SK-N-SH treated with all-trans-retinoic acid at 6 μM for 48 hours (cell line): ENCODE data around the gene RRP36.

Experiments
- ARNTL ChIP-seq: fragments of 450-650 bp; formaldehyde crosslinking; IDR thresholded peaks from 2 replicates; pipeline ENCODE4 v1.5.0; 2020; ENCODE audit warnings: low read depth, mild to moderate bottlenecking, moderate library complexity, borderline replicate concordance
- ESRRG ChIP-seq: fragments of 250-450 bp; sonication (Bioruptor Pico); IDR thresholded peaks from 2 replicates; pipeline ENCODE4 v1.6.1; 2021; ENCODE audit warnings: mild to moderate bottlenecking
- OSR1 ChIP-seq: fragments of 250-450 bp; sonication (Bioruptor Pico); IDR thresholded peaks from 2 replicates; pipeline ENCODE4 v1.8.0; 2022; ENCODE audit warnings: moderate library complexity, mild to moderate bottlenecking, inconsistent platforms
- PPARA ChIP-seq: fragments of 250-450 bp; sonication (Bioruptor Pico); IDR thresholded peaks from 2 replicates; pipeline ENCODE4 v1.5.0; 2020; ENCODE audit warnings: mild to moderate bottlenecking, borderline replicate concordance
- RARB ChIP-seq: fragments of 250-450 bp; sonication (Bioruptor Pico); IDR thresholded peaks from 2 replicates; pipeline ENCODE4 v1.8.0; 2021; ENCODE audit warnings: mild to moderate bottlenecking, moderate library complexity
- SNAI2 ChIP-seq: fragments of 250-450 bp; sonication (Bioruptor Pico); IDR thresholded peaks from 2 replicates; pipeline ENCODE4 v1.5.0; 2020; ENCODE audit warnings: mild to moderate bottlenecking, moderate library complexity
- TCF4 ChIP-seq: fragments of 250-450 bp; sonication (Bioruptor Pico); IDR thresholded peaks from 2 replicates; pipeline ENCODE4 v1.8.0; 2021; ENCODE audit warnings: mild to moderate bottlenecking, moderate library complexity, borderline replicate concordance
- ZC3H10 ChIP-seq: fragments of 250-450 bp; sonication (Bioruptor Pico); IDR thresholded peaks from 2 replicates; pipeline ENCODE4 v1.5.1; 2021; ENCODE audit warnings: mild to moderate bottlenecking, moderate library complexity
- ZFP3 ChIP-seq: fragments of 250-450 bp; sonication (Bioruptor Pico); IDR thresholded peaks from 2 replicates; pipeline ENCODE4 v1.5.0; 2020; ENCODE audit warnings: mild to moderate bottlenecking, moderate library complexity
- ZFP30 ChIP-seq: fragments of 450-650 bp; formaldehyde crosslinking; IDR thresholded peaks from 2 replicates; pipeline ENCODE4 v1.5.0; 2022; ENCODE audit warnings: mild to moderate bottlenecking, moderate library complexity
- ZNF8 ChIP-seq: fragments of 450-650 bp; formaldehyde crosslinking; IDR thresholded peaks from 2 replicates; pipeline ENCODE4 v1.5.0; 2020; ENCODE audit warnings: mild to moderate bottlenecking, moderate library complexity
- TF ChIP-seq, protein P1 (sequence below): fragments of 250-450 bp; sonication (Bioruptor Pico); IDR thresholded peaks from 2 replicates; pipeline ENCODE4 v1.5.1; 2021; ENCODE audit warnings: mild to moderate bottlenecking, moderate library complexity
- TF ChIP-seq, protein P2 (sequence below): fragments of 250-450 bp; sonication (Bioruptor Pico); IDR thresholded peaks from 2 replicates; pipeline ENCODE4 v1.5.1; 2020; ENCODE audit warnings: low read depth, mild to moderate bottlenecking, moderate library complexity
- TF ChIP-seq, protein P3 (sequence below): fragments of 250-450 bp; sonication (Bioruptor Pico); IDR thresholded peaks from 2 replicates; pipeline ENCODE4 v1.5.0; 2020; ENCODE audit warnings: mild to moderate bottlenecking, moderate library complexity

DNA sequence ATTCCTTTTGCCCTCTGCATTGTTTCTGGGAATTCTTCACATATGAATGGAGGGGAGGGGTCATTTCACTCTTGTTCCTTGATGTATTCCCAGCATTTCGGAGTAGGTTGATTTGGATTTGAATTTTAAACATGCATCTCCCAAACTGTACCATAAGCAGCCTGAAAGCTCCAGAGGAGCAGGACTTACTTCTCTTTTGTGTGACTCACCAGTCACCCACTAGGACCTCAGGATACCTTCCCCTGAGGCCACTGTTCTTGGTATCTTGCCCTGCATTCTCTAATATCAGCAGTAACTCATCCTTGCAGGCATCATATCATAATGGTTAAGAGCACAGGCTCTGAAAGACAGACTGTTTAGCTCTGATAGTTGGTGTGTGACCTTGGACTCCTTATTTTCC, 37.1 kb downstream of the RRP36 start:
- TF ChIP-seq, protein P1, sequence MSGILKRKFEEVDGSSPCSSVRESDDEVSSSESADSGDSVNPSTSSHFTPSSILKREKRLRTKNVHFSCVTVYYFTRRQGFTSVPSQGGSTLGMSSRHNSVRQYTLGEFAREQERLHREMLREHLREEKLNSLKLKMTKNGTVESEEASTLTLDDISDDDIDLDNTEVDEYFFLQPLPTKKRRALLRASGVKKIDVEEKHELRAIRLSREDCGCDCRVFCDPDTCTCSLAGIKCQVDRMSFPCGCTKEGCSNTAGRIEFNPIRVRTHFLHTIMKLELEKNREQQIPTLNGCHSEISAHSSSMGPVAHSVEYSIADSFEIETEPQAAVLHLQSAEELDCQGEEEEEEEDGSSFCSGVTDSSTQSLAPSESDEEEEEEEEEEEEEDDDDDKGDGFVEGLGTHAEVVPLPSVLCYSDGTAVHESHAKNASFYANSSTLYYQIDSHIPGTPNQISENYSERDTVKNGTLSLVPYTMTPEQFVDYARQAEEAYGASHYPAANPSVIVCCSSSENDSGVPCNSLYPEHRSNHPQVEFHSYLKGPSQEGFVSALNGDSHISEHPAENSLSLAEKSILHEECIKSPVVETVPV (CRISPR knock-in tag), result no peak
- TF ChIP-seq ARNTL (CRISPR knock-in tag), result no peak
- no peak for TF ChIP-seq ZNF8 (CRISPR knock-in tag)
- no peak for TF ChIP-seq ZC3H10
- no peak for TF ChIP-seq SNAI2 (CRISPR knock-in tag)
- TF ChIP-seq ZFP30 (CRISPR knock-in tag), result no peak
- no peak for TF ChIP-seq PPARA (CRISPR knock-in tag)
- no peak for TF ChIP-seq TCF4 (CRISPR knock-in tag)
- no peak for TF ChIP-seq ZFP3 (CRISPR knock-in tag)
- TF ChIP-seq, protein P2, sequence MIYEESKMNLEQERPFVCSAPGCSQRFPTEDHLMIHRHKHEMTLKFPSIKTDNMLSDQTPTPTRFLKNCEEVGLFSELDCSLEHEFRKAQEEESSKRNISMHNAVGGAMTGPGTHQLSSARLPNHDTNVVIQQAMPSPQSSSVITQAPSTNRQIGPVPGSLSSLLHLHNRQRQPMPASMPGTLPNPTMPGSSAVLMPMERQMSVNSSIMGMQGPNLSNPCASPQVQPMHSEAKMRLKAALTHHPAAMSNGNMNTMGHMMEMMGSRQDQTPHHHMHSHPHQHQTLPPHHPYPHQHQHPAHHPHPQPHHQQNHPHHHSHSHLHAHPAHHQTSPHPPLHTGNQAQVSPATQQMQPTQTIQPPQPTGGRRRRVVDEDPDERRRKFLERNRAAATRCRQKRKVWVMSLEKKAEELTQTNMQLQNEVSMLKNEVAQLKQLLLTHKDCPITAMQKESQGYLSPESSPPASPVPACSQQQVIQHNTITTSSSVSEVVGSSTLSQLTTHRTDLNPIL (CRISPR knock-in tag), result no peak
- TF ChIP-seq OSR1 (CRISPR knock-in tag), result no peak
- TF ChIP-seq RARB (CRISPR knock-in tag), result no peak
- TF ChIP-seq ESRRG (CRISPR knock-in tag), result no peak
- TF ChIP-seq, protein P3, sequence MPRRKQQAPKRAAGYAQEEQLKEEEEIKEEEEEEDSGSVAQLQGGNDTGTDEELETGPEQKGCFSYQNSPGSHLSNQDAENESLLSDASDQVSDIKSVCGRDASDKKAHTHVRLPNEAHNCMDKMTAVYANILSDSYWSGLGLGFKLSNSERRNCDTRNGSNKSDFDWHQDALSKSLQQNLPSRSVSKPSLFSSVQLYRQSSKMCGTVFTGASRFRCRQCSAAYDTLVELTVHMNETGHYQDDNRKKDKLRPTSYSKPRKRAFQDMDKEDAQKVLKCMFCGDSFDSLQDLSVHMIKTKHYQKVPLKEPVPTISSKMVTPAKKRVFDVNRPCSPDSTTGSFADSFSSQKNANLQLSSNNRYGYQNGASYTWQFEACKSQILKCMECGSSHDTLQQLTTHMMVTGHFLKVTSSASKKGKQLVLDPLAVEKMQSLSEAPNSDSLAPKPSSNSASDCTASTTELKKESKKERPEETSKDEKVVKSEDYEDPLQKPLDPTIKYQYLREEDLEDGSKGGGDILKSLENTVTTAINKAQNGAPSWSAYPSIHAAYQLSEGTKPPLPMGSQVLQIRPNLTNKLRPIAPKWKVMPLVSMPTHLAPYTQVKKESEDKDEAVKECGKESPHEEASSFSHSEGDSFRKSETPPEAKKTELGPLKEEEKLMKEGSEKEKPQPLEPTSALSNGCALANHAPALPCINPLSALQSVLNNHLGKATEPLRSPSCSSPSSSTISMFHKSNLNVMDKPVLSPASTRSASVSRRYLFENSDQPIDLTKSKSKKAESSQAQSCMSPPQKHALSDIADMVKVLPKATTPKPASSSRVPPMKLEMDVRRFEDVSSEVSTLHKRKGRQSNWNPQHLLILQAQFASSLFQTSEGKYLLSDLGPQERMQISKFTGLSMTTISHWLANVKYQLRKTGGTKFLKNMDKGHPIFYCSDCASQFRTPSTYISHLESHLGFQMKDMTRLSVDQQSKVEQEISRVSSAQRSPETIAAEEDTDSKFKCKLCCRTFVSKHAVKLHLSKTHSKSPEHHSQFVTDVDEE, result no peak
